Thyroid gland (tissue), 4 donors: ENCODE measurements around the gene PLEKHH1.

ENCODE experiments used
- POLR2A ChIP-seq, 2 donors: fragments of 450-650 bp; IDR thresholded peaks; one replicate each; pipeline ENCODE4 v1.6.1; 2017; ENCODE audit warnings: antibody characterized with exemption in 2 of 2, mild to moderate bottlenecking in 2 of 2, moderate library complexity in 1 of 2
- TF ChIP-seq, protein P1 (sequence below), 6 experiments: fragments of 200-600 bp in 3 of 6; fragments of 450-650 bp in 3 of 6; sonication (generic) in 3 of 6; IDR thresholded peaks; one replicate each; pipeline ENCODE4 v1.5.1; 2016 to 2019; ENCODE audit warnings: antibody characterized with exemption in 6 of 6, mild to moderate bottlenecking in 2 of 6, inconsistent platforms in 1 of 6, moderate library complexity in 1 of 6

DNA sequence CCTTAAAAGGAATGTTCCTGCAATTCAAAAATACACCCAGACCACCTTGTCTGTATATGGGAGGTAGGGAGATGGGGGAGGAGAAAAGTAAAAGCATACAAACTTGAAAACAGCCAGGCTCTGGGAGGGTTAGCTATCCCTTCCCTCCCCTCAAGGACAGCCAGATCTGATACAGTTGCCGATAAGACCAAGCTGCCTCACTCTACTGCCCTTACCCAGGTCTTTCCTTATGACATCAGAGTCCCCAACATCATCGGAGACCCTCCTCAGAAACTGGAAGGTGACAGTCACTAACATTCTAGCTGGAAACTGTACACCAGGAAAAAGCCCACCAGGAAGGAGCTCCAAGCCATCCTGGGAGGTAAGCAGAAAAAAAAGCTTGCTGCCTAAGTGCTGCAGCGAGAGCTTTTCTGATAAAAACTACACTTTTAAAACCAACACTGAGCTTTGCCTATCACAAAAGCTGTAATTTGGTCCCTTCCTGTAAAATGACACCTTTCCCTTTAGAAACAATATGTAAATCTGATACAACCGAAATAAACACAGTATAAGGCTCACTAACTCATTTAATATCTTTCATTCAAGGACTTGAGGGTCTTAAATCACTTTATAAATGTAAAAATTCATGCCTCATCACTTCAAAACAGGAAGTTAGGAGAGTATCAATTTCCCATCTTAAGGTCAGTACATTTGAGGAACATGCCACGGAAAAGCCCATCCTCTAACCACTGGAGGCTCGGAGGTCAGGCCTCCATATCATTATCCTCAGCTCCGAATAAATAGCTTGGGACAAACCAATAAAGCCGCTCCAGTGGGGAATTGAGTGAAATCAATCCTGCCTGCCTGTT is 20.4 kb upstream of the PLEKHH1 start:
- TF ChIP-seq, protein P1, sequence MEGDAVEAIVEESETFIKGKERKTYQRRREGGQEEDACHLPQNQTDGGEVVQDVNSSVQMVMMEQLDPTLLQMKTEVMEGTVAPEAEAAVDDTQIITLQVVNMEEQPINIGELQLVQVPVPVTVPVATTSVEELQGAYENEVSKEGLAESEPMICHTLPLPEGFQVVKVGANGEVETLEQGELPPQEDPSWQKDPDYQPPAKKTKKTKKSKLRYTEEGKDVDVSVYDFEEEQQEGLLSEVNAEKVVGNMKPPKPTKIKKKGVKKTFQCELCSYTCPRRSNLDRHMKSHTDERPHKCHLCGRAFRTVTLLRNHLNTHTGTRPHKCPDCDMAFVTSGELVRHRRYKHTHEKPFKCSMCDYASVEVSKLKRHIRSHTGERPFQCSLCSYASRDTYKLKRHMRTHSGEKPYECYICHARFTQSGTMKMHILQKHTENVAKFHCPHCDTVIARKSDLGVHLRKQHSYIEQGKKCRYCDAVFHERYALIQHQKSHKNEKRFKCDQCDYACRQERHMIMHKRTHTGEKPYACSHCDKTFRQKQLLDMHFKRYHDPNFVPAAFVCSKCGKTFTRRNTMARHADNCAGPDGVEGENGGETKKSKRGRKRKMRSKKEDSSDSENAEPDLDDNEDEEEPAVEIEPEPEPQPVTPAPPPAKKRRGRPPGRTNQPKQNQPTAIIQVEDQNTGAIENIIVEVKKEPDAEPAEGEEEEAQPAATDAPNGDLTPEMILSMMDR (IDR thresholded peaks at IDR 0.05) = no peak
- no peak for TF ChIP-seq POLR2A (IDR thresholded peaks at IDR 0.05)
